H9 (cell line): Measurements from ENCODE around the gene CRK. TPM values are rescaled to one million over a fixed set of nuclear protein-coding genes. Genes with fewer than 3 reads are reported as not detected.

Source experiments
- DNase-seq: peaks from one replicate; pipeline ENCODE4 v3.0.0-alpha.2; 2017
- H2AFZ ChIP-seq: one replicate; pipeline ENCODE4 v1.6.1; 2013; ENCODE audit warnings: mild to moderate bottlenecking, low read length, control low read depth, moderate library complexity
- H2AK5ac ChIP-seq: 2 replicates; pipeline ENCODE4 v1.6.1; 2013; ENCODE audit warnings: low read length, control low read depth, mixed read lengths; ENCODE audit not compliant: insufficient read length
- H2BK120ac ChIP-seq: one replicate; pipeline ENCODE4 v1.6.1; 2013; ENCODE audit warnings: low read depth, mild to moderate bottlenecking, low read length, control low read depth, inconsistent platforms; ENCODE audit not compliant: poor library complexity, severe bottlenecking
- H2BK12ac ChIP-seq: 2 replicates; pipeline ENCODE4 v1.6.1; 2013; ENCODE audit warnings: low read length, control low read depth, mixed read lengths, low read depth; ENCODE audit not compliant: insufficient read length
- H2BK15ac ChIP-seq: 2 replicates; pipeline ENCODE4 v1.6.1; 2013; ENCODE audit warnings: low read depth, low read length, control low read depth
- H2BK20ac ChIP-seq: one replicate; pipeline ENCODE4 v1.6.1; 2013; ENCODE audit warnings: low read depth, mild to moderate bottlenecking, low read length, control low read depth, inconsistent platforms; ENCODE audit not compliant: poor library complexity, severe bottlenecking
- H2BK5ac ChIP-seq: 2 replicates; pipeline ENCODE4 v1.6.1; 2013; ENCODE audit warnings: low read length, control low read depth, mixed read lengths; ENCODE audit not compliant: insufficient read length
- H3K14ac ChIP-seq: 2 replicates; pipeline ENCODE4 v1.6.1; 2013; ENCODE audit warnings: low read length, control low read depth; ENCODE audit not compliant: insufficient read depth
- H3K18ac ChIP-seq: 2 replicates; pipeline ENCODE4 v1.6.1; 2013; ENCODE audit warnings: low read depth, mild to moderate bottlenecking, mixed read lengths, low read length, control low read depth; ENCODE audit not compliant: insufficient read length
- H3K23ac ChIP-seq: 2 replicates; pipeline ENCODE4 v1.6.1; 2013; ENCODE audit warnings: low read length, control low read depth, mixed read lengths, low read depth; ENCODE audit not compliant: insufficient read length
- H3K23me2 ChIP-seq: 2 replicates; pipeline ENCODE4 v1.6.1; 2013; ENCODE audit warnings: low read depth, mild to moderate bottlenecking, mixed read lengths, low read length, control low read depth; ENCODE audit not compliant: insufficient read length, poor library complexity, severe bottlenecking
- H3K27ac ChIP-seq: 2 replicates; pipeline ENCODE4 v1.5.1; 2013; ENCODE audit warnings: low read length, control low read depth, mixed read lengths, low read depth; ENCODE audit not compliant: insufficient read length
- H3K27me3 ChIP-seq: 2 replicates; pipeline ENCODE4 v1.6.1; 2013; ENCODE audit warnings: low read length, control low read depth, inconsistent platforms; ENCODE audit not compliant: insufficient read depth
- H3K4ac ChIP-seq: 2 replicates; pipeline ENCODE4 v1.6.1; 2013; ENCODE audit warnings: low read depth, mild to moderate bottlenecking, control low read depth, inconsistent platforms, low read length, moderate library complexity
- H3K4me1 ChIP-seq: 2 replicates; pipeline ENCODE4 v1.6.1; 2013; ENCODE audit warnings: low read length, control low read depth, inconsistent platforms; ENCODE audit not compliant: insufficient read depth
- H3K4me2 ChIP-seq: 2 replicates; pipeline ENCODE4 v1.6.1; 2013; ENCODE audit warnings: low read length, control low read depth, mixed read lengths; ENCODE audit not compliant: insufficient read length, insufficient read depth
- H3K56ac ChIP-seq: 2 replicates; pipeline ENCODE4 v1.6.1; 2013; ENCODE audit warnings: low read depth, mild to moderate bottlenecking, mixed read lengths, low read length, control low read depth; ENCODE audit not compliant: insufficient read length
- H3K79me1 ChIP-seq: 2 replicates; pipeline ENCODE4 v1.6.1; 2013; ENCODE audit warnings: low read depth, mild to moderate bottlenecking, moderate library complexity, low read length, control low read depth, inconsistent platforms; ENCODE audit not compliant: insufficient read depth, poor library complexity, severe bottlenecking
- H3K79me2 ChIP-seq: 2 replicates; pipeline ENCODE4 v1.6.1; 2013; ENCODE audit warnings: low read length, control low read depth, inconsistent platforms; ENCODE audit not compliant: insufficient read depth
- H3K9ac ChIP-seq: 2 replicates; pipeline ENCODE4 v1.6.1; 2013; ENCODE audit warnings: low read length, control low read depth, mixed read lengths; ENCODE audit not compliant: insufficient read length; ENCODE audit errors: extremely low read depth
- H3K9me3 ChIP-seq: one replicate; pipeline ENCODE4 v1.6.1; 2013; ENCODE audit warnings: low read depth, low read length, inconsistent platforms; ENCODE audit not compliant: control insufficient read depth
- H3T11ph ChIP-seq: one replicate; pipeline ENCODE4 v1.6.1; 2013; ENCODE audit warnings: mild to moderate bottlenecking, low read length, control low read depth, inconsistent platforms
- H4K20me1 ChIP-seq: one replicate; pipeline ENCODE4 v1.6.1; 2013; ENCODE audit not compliant: control insufficient read depth, insufficient read length, insufficient read depth
- H4K5ac ChIP-seq: 2 replicates; pipeline ENCODE4 v1.6.1; 2013; ENCODE audit warnings: low read depth, mild to moderate bottlenecking, mixed read lengths, low read length, control low read depth; ENCODE audit not compliant: insufficient read length
- H4K8ac ChIP-seq: replicated peaks from 2 replicates; pipeline ENCODE4 v1.6.1; 2013; ENCODE audit warnings: low read length, control low read depth, mixed read lengths, low read depth; ENCODE audit not compliant: insufficient read length
- H4K91ac ChIP-seq: 2 replicates; pipeline ENCODE4 v1.6.1; 2013; ENCODE audit warnings: low read depth, mild to moderate bottlenecking, moderate library complexity, mixed read lengths, low read length, control low read depth; ENCODE audit not compliant: insufficient read length
- H3K27ac Mint-ChIP-seq, 3 experiments: 2 replicates in 2 of 3; 3 replicates in 1 of 3; pipeline ENCODE4 v1.8.0; 2020 to 2021; ENCODE audit warnings: mixed read lengths in 3 of 3, mild to moderate bottlenecking in 1 of 3, moderate library complexity in 1 of 3
- H3K27me3 Mint-ChIP-seq: 2 replicates; pipeline ENCODE4 v1.8.0; 2021; ENCODE audit warnings: low read depth, mild to moderate bottlenecking, moderate library complexity, mixed read lengths
- H3K36me3 Mint-ChIP-seq, 3 experiments: 2 replicates in 2 of 3; 3 replicates in 1 of 3; pipeline ENCODE4 v1.8.0; 2020 to 2021; ENCODE audit warnings: low read depth in 3 of 3, mixed read lengths in 3 of 3; ENCODE audit not compliant: insufficient read depth in 1 of 3
- H3K4me1 Mint-ChIP-seq, 2 experiments: 2 replicates each; pipeline ENCODE4 v1.8.0; 2020; ENCODE audit warnings: mixed read lengths in 2 of 2
- H3K4me3 Mint-ChIP-seq, 2 experiments: 2 replicates in 1 of 2; 3 replicates in 1 of 2; pipeline ENCODE4 v1.8.0; 2020 to 2021; ENCODE audit warnings: mild to moderate bottlenecking in 2 of 2, mixed read lengths in 2 of 2, moderate library complexity in 1 of 2
- H3K9me3 Mint-ChIP-seq, 2 experiments: 2 replicates in 1 of 2; 3 replicates in 1 of 2; pipeline ENCODE4 v1.8.0; 2020; ENCODE audit warnings: mild to moderate bottlenecking in 2 of 2, mixed read lengths in 2 of 2, moderate library complexity in 1 of 2
- WGBS: extraction: QIAGEN DNeasy Blood & Tissue Kit; methylation state at CpG from one replicate; pipeline ENCODE4 v1.1.7; 2013; ENCODE audit warnings: missing lambda C conversion rate, low lambda C conversion rate, mixed read lengths; ENCODE audit not compliant: insufficient read length; ENCODE audit errors: extremely low coverage; 5-methylcytosine and 5-hydroxymethylcytosine counted together
- total RNA-seq: library from RNA; stranded (reverse); gene quantifications from 2 replicates; pipeline ENCODE4 v1.2.1, GENCODE V29; 2021
- TF ChIP-seq, protein P1 (sequence below): fragments of 200-600 bp; sonication (generic); conservative IDR thresholded peaks from 3 replicates; pipeline ENCODE4 v1.8.0; 2021; ENCODE audit warnings: antibody characterized with exemption, mild to moderate bottlenecking

CRK gene
- total RNA-seq, 1 experiment from 2014 or later = 58.9 TPM

DNA sequence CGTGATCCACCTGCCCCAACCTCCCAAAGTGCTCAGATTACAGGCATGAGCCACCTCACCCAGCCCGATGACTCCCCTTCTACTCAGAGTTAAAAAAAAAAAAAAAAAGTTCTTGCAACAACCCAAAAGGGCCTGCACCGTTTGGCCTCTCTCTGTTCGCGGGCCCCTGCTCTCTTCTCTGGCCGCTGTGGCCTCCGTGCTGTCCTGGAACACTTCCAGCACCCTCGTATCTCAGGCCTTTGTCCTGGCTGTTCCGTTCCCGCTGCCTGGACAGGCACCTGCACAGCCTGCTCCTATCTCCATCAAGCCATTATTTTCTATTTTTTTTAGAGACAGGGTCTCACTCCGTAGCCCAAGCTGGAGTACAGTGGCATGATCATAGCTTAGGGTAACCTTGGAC lies 25.7 kb upstream of the CRK start:
- peaks cover 2 to 63% (median 55%) of the 10 kb centered on the region in 3 experiments; a peak in 6 of 7 replicates for H3K36me3 Mint-ChIP-seq
- Histone ChIP-seq H2BK5ac (no peak overlapping the region), H3K79me2 (no peaks in the 10 kb centered on the region), H2BK12ac (no peak overlapping the region), H3K9ac (no peak overlapping the region), H3K4me2 (no peak overlapping the region), H2BK15ac (no peak overlapping the region), H2BK20ac (no peak overlapping the region), H4K8ac (no peak overlapping the region), H3K27ac (no peak overlapping the region), H4K20me1 (no peaks in the 10 kb centered on the region), H3K14ac (no peak overlapping the region), H3K18ac (no peak overlapping the region), H3K4me1 (no peaks in the 10 kb centered on the region), H3K23me2 (peaks cover 6% of the 10 kb centered on the region), H3T11ph (no peak overlapping the region), H4K91ac (no peak overlapping the region), H2AFZ (no peak overlapping the region), H2BK120ac (no peak overlapping the region), H3K27me3 (no peaks in the 10 kb centered on the region), H3K23ac (no peak overlapping the region), H4K5ac (no peak overlapping the region), H3K4ac (no peak overlapping the region), H3K9me3 (no peaks in the 10 kb centered on the region), H3K56ac (no peak overlapping the region), H3K79me1 (no peaks in the 10 kb centered on the region), H2AK5ac (no peak overlapping the region)
- TF ChIP-seq, protein P1, sequence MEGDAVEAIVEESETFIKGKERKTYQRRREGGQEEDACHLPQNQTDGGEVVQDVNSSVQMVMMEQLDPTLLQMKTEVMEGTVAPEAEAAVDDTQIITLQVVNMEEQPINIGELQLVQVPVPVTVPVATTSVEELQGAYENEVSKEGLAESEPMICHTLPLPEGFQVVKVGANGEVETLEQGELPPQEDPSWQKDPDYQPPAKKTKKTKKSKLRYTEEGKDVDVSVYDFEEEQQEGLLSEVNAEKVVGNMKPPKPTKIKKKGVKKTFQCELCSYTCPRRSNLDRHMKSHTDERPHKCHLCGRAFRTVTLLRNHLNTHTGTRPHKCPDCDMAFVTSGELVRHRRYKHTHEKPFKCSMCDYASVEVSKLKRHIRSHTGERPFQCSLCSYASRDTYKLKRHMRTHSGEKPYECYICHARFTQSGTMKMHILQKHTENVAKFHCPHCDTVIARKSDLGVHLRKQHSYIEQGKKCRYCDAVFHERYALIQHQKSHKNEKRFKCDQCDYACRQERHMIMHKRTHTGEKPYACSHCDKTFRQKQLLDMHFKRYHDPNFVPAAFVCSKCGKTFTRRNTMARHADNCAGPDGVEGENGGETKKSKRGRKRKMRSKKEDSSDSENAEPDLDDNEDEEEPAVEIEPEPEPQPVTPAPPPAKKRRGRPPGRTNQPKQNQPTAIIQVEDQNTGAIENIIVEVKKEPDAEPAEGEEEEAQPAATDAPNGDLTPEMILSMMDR = no peak
- peaks cover 2% of the 10 kb centered on the region; the same call in 1 of the 2 replicates for H3K27me3 Mint-ChIP-seq
- WGBS = no CpG with 5 or more reads among the region's 11 CpGs
- peaks cover 11 to 19% of the 10 kb centered on the region in 2 experiments for H3K4me1 Mint-ChIP-seq
- DNase-seq = no peak
- H3K4me3 Mint-ChIP-seq = no peak overlapping the region
- no peaks in the 10 kb centered on the region; a peak in 1 of 5 replicates for H3K9me3 Mint-ChIP-seq
- H3K27ac Mint-ChIP-seq = peak overlapping the region in 1 of 3 experiments; percentile 0; a peak in 2 of 7 replicates
